Transverse colon (tissue), 4 donors: Measurements from ENCODE around the gene GID4. TPM values are rescaled to one million over a fixed set of nuclear protein-coding genes. Genes with fewer than 3 reads are reported as not detected.

Experiments used
- DNase-seq: peaks from one replicate; pipeline ENCODE4 v3.0.0-alpha.2; 2019
- H3K27ac ChIP-seq, 4 donors: fragments of 200-600 bp; sonication (generic); 2 replicates each; pipeline ENCODE4 v1.5.1; 2016 to 2018; ENCODE audit warnings: inconsistent platforms in 4 of 4
- H3K27me3 ChIP-seq: fragments of 200-600 bp; sonication (generic); 2 replicates; pipeline ENCODE4 v1.5.1; 2017; ENCODE audit warnings: inconsistent platforms
- H3K36me3 ChIP-seq, 4 donors: fragments of 200-600 bp; sonication (generic); 2 replicates each; pipeline ENCODE4 v1.5.1; 2017 to 2019; ENCODE audit warnings: inconsistent platforms in 4 of 4
- H3K4me1 ChIP-seq, 4 donors: fragments of 200-600 bp; sonication (generic); 2 replicates each; pipeline ENCODE4 v1.5.1; 2017 to 2020; ENCODE audit warnings: inconsistent platforms in 4 of 4
- H3K4me3 ChIP-seq, 4 donors: fragments of 200-600 bp; sonication (generic); 1 replicate in 1 of 4; 2 replicates in 3 of 4; pipeline versions ENCODE4 v1.5.1 to v1.6.1; 2017 to 2019; ENCODE audit warnings: inconsistent platforms in 4 of 4
- H3K9me3 ChIP-seq, 2 donors: fragments of 200-600 bp; sonication (generic); 2 replicates each; pipeline ENCODE4 v1.5.1; 2017 to 2019; ENCODE audit warnings: inconsistent platforms in 2 of 2
- EP300 ChIP-seq: sonication (generic); formaldehyde crosslinking; IDR thresholded peaks from one replicate; pipeline ENCODE4 v1.6.1; 2017; ENCODE audit warnings: antibody characterized with exemption, low read depth
- POLR2A ChIP-seq: fragments of 450-650 bp; IDR thresholded peaks from one replicate; pipeline ENCODE4 v1.6.1; 2016; ENCODE audit warnings: antibody characterized with exemption, mild to moderate bottlenecking, moderate library complexity
- POLR2AphosphoS5 ChIP-seq, 3 donors: sonication (generic); formaldehyde crosslinking; IDR thresholded peaks; one replicate each; pipeline ENCODE4 v1.6.1; 2016; ENCODE audit warnings: antibody characterized with exemption in 3 of 3
- WGBS, 2 donors: methylation state at CpG; one replicate each; pipeline ENCODE4 v1.1.5; 2018; ENCODE audit warnings: low coverage in 1 of 2; 5-methylcytosine and 5-hydroxymethylcytosine counted together
- in situ Hi-C, 4 donors: fragments of 200-750 bp; cut with MboI; loops; one replicate each; pipeline versions ENCODE4 v1.15.0 to v1.15.1; 2017; ENCODE audit warnings: low sequenced_read_pairs in 3 of 4, low pct_ligation_motif_present in 1 of 4, low pct_unique_long_range_greater_than_20kb in 1 of 4
- intact Hi-C: fragments of 100-400 bp; cut with DNase I; formaldehyde crosslinking; loops from one replicate; pipeline ENCODE4 v1.15.1; 2023; ENCODE audit warnings: low total_unique reads
- total RNA-seq, 4 donors: library from RNA; depleted of rRNA; stranded (reverse); fragments of >200 nt; gene quantifications; one replicate each; pipeline ENCODE4 v1.1.0, GENCODE V29; 2016
- TF ChIP-seq, protein P1 (sequence below), 5 experiments: fragments of 200-600 bp in 3 of 5; fragments of 450-650 bp in 2 of 5; sonication (generic) in 3 of 5; IDR thresholded peaks; 1 replicate in 2 of 5; 2 replicates in 3 of 5; pipeline ENCODE4 v1.5.1; 2016 to 2017; ENCODE audit warnings: antibody characterized with exemption in 5 of 5, inconsistent platforms in 3 of 5, mild to moderate bottlenecking in 2 of 5, moderate library complexity in 1 of 5

GID4 gene
- total RNA-seq, 4 donors from 2014 or later = 7.0 to 39.6 (median 9.4) TPM

DNA sequence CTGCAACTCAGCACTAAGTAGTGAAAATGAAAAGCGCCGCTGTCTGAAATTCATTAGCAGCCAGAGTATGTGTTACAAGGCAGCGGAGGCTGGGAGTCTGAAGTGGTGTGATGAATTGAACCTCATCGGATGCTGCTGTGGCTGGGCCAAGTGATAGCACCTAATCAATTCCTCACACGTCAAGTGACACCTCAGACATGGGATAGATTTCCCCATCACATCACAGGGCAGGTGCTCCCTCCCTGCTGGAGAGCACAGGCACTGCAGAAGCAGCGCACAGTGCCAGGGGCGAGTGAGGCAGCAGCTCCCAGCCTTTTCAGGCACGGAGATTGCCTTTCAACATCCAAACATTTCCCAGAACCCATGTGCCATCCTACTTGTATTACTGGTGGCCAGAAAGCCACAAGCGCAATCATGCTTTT lies 34.3 kb upstream of the GID4 start:
- in situ Hi-C loops = no loop called here
- 86 to 91% methylated on average over 2 to 9 of the region's 9 CpGs for WGBS, 2 donors

DNA sequence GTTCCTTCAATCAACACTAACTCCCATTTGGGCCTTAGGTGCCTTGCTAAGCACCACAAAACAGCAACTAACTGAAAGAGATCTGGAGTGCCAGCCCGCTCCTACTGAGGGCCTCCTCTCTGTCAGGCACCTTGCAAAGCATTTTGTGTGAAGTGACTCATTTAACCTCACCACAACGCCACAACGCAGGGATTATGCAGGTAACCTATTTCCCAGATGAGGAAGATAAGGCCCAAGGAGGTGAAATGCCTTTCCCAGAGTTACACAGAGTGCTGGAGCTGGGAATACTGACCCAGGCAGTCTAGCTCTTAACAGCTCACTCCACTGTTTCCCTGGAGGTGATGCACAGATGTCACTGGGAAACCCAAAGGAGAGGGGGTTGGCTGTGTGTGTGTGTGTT lies 33.7 kb upstream of the GID4 start:
- H3K36me3 ChIP-seq = no peaks in the 10 kb centered on the region
- 82% methylated on average over 2 to 3 of the region's 3 CpGs for WGBS, 2 donors
- H3K27ac ChIP-seq = no peak overlapping the region
- H3K27me3 ChIP-seq = no peaks in the 10 kb centered on the region
- DNase-seq = no peak
- no peaks in the 10 kb centered on the region for H3K9me3 ChIP-seq
- in situ Hi-C loops (no loop called here), intact Hi-C loops (no loop called here)
- peaks cover 0 to 4% (median 0%) of the 10 kb centered on the region in 4 donors for H3K4me1 ChIP-seq
- H3K4me3 ChIP-seq = no peak overlapping the region
- TF ChIP-seq, protein P1, sequence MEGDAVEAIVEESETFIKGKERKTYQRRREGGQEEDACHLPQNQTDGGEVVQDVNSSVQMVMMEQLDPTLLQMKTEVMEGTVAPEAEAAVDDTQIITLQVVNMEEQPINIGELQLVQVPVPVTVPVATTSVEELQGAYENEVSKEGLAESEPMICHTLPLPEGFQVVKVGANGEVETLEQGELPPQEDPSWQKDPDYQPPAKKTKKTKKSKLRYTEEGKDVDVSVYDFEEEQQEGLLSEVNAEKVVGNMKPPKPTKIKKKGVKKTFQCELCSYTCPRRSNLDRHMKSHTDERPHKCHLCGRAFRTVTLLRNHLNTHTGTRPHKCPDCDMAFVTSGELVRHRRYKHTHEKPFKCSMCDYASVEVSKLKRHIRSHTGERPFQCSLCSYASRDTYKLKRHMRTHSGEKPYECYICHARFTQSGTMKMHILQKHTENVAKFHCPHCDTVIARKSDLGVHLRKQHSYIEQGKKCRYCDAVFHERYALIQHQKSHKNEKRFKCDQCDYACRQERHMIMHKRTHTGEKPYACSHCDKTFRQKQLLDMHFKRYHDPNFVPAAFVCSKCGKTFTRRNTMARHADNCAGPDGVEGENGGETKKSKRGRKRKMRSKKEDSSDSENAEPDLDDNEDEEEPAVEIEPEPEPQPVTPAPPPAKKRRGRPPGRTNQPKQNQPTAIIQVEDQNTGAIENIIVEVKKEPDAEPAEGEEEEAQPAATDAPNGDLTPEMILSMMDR (IDR thresholded peaks at IDR 0.05) = no peak
- TF ChIP-seq EP300 (no peak), POLR2A (no peak), POLR2AphosphoS5 (IDR thresholded peaks at IDR 0.05) (no peak)

More for the DNA sequence above, 34.3 kb upstream of the GID4 start:
- no peak for DNase-seq
- no peak overlapping the region for H3K27ac ChIP-seq
- H3K4me1 ChIP-seq = peaks cover 0 to 4% (median 0%) of the 10 kb centered on the region in 4 donors
- no peaks in the 10 kb centered on the region for H3K9me3 ChIP-seq
- intact Hi-C loops = no loop called here
- no peak overlapping the region for H3K4me3 ChIP-seq
- no peaks in the 10 kb centered on the region for H3K36me3 ChIP-seq
- no peaks in the 10 kb centered on the region for H3K27me3 ChIP-seq
- TF ChIP-seq, protein P1 (IDR thresholded peaks at IDR 0.05) = no peak
- TF ChIP-seq POLR2A = no peak

DNA sequence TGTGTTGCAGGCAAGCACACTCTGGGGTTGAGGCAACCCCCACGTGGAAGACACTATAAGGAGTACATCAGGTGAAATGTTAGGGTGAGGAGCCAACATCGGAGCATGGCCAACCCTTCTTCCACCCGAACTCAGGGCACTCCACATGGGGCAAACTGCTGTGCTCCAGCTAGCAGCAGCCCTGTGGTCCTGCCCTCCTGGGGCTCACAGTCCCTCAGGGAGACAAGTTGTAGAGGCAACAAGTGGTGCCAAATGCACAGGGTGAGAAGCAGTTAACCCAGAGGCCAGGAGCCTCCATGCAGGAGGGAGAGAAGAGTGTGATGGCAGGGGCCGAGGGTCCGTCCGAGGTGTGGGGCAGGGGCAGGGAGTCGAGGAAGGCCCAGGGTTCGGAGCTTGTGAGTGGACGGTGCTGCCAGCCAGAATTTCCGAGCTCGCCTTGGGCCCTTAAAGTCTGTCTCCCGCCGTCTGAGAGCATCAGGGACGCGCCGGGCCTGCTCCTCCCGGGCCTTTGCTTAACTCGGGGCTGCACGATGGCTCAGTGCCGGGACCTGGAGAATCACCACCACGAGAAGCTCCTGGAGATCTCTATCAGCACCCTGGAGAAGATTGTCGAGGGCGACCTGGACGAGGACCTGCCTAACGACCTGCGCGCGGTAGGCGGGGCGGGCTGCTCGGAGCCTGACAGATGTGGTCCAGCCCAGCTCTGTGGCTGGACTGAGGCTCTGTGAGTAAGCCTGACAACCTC lies 32.5 kb upstream of the GID4 start:
- H3K36me3 ChIP-seq = no peaks in the 10 kb centered on the region
- peaks cover 0 to 4% (median 0%) of the 10 kb centered on the region in 4 donors for H3K4me1 ChIP-seq
- in situ Hi-C loops (no loop called here), intact Hi-C loops (no loop called here)
- TF ChIP-seq POLR2A = no peak
- TF ChIP-seq, protein P1 (IDR thresholded peaks at IDR 0.05) = no peak
- TF ChIP-seq EP300 = no peak
- TF ChIP-seq POLR2AphosphoS5 (IDR thresholded peaks at IDR 0.05) = no peak
- WGBS, 2 donors = 81 to 92% methylated on average over 6 to 30 of the region's 31 CpGs
- no peaks in the 10 kb centered on the region for H3K9me3 ChIP-seq
- no peak overlapping the region for H3K27ac ChIP-seq
- H3K4me3 ChIP-seq = no peak overlapping the region
- no peaks in the 10 kb centered on the region for H3K27me3 ChIP-seq
- DNase-seq = no peak

DNA sequence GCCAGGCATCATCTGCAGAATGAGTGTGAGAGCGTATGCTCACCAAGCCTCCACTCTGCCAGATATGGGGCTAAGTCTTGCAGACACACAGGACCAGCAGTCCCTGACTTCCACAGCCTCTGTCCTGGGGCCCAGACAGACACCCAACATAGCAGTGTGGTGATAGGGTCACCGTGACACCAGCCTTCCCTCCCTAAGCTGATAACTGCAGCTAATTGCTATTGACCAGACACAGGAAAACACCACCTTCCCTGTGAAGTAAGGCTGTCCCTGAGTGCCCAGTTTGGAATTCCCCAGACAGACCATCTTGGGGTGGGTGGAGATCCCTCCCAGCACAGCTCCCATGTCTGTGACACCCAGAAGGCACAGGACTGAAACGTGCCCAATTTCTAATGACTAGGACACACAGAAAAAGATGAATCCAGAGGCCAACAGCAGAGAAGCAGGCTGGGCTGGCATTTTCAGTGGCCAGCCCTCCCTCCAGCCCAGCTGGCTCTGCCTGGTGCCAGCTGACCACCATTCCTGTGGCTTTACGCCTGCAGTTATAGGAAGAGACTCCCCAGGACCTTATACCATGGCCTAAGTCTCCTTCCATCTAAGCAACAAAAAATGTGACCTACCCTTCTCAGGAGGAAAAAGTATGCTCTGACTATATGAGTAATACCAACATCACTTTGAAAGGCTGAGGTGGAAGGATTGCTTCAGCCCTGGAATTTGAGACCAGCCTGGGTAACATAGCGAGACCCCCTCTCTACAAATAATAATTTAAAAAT lies 30.5 kb upstream of the GID4 start:
- Histone ChIP-seq H3K27ac (no peak overlapping the region), H3K36me3 (no peaks in the 10 kb centered on the region), H3K4me1 (peaks cover 0 to 4% (median 0%) of the 10 kb centered on the region in 4 donors), H3K9me3 (no peaks in the 10 kb centered on the region), H3K4me3 (no peak overlapping the region), H3K27me3 (no peaks in the 10 kb centered on the region)
- TF ChIP-seq EP300 (no peak), POLR2A (no peak), POLR2AphosphoS5 (IDR thresholded peaks at IDR 0.05) (no peak)
- TF ChIP-seq, protein P1 (IDR thresholded peaks at IDR 0.05) = no peak
- DNase-seq = no peak
- intact Hi-C loops (no loop called here), in situ Hi-C loops (no loop called here)
- 17 to 71% methylated on average over 1 to 5 of the region's 5 CpGs for WGBS, 2 donors
